HepG2 (cell line): Measurements from ENCODE around the gene SLC38A3. TPM values are rescaled to one million over a fixed set of nuclear protein-coding genes. Genes with fewer than 3 reads are reported as not detected.

Experiments used
- ATRX ChIP-seq: sonication (generic); formaldehyde crosslinking; IDR thresholded peaks from 2 replicates; pipeline ENCODE4 v1.4.0; 2020; ENCODE audit warnings: missing genetic modification reagents, borderline replicate concordance
- DNMT1 ChIP-seq: sonication (generic); formaldehyde crosslinking; IDR thresholded peaks from 2 replicates; pipeline ENCODE4 v1.5.1; 2020; ENCODE audit warnings: mild to moderate bottlenecking, missing genetic modification reagents
- EZH2 ChIP-seq: conservative IDR thresholded peaks from 2 replicates; pipeline ENCODE4 v1.6.1; 2012; ENCODE audit warnings: mild to moderate bottlenecking, low read depth, low read length, moderate library complexity
- MAF1 ChIP-seq: sonication (generic); formaldehyde crosslinking; IDR thresholded peaks from 2 replicates; pipeline ENCODE4 v1.5.0; 2020; ENCODE audit warnings: missing genetic modification reagents, borderline replicate concordance
- ONECUT2 ChIP-seq: sonication (generic); formaldehyde crosslinking; IDR thresholded peaks from 2 replicates; pipeline ENCODE4 v1.4.0; 2020; ENCODE audit warnings: missing genetic modification reagents
- SP4 ChIP-seq: sonication (generic); formaldehyde crosslinking; IDR thresholded peaks from 2 replicates; pipeline ENCODE4 v1.8.1; 2023; ENCODE audit warnings: mild to moderate bottlenecking, missing genetic modification reagents
- SRF ChIP-seq: IDR thresholded peaks from 2 replicates; pipeline ENCODE4 v1.6.1; 2011; ENCODE audit warnings: mild to moderate bottlenecking, low read depth, low read length, moderate library complexity
- TSC22D2 ChIP-seq: sonication (generic); formaldehyde crosslinking; IDR thresholded peaks from 2 replicates; pipeline ENCODE4 v1.5.1; 2020; ENCODE audit warnings: missing genetic modification reagents, mild to moderate bottlenecking, borderline replicate concordance
- ZBTB21 ChIP-seq: sonication (generic); formaldehyde crosslinking; IDR thresholded peaks from 2 replicates; pipeline ENCODE4 v1.4.0; 2020; ENCODE audit warnings: missing genetic modification reagents
- ZFP1 ChIP-seq: IDR thresholded peaks from 2 replicates; pipeline ENCODE4 v1.6.1; 2016
- ZFP82 ChIP-seq: sonication (generic); formaldehyde crosslinking; IDR thresholded peaks from 2 replicates; pipeline ENCODE4 v1.5.1; 2020; ENCODE audit warnings: mild to moderate bottlenecking, missing genetic modification reagents, borderline replicate concordance
- ZNF101 ChIP-seq: sonication (generic); formaldehyde crosslinking; IDR thresholded peaks from 2 replicates; pipeline ENCODE4 v1.4.0; 2020; ENCODE audit warnings: mild to moderate bottlenecking, low read depth, missing genetic modification reagents, borderline replicate concordance
- ZNF143 ChIP-seq: sonication (generic); formaldehyde crosslinking; IDR thresholded peaks from 2 replicates; pipeline ENCODE4 v1.4.0; 2020; ENCODE audit warnings: missing genetic modification reagents
- ZNF383 ChIP-seq: sonication (generic); formaldehyde crosslinking; IDR thresholded peaks from 2 replicates; pipeline ENCODE4 v1.4.0; 2020; ENCODE audit warnings: missing genetic modification reagents, mild to moderate bottlenecking, borderline replicate concordance
- ZNF44 ChIP-seq: sonication (generic); formaldehyde crosslinking; IDR thresholded peaks from 2 replicates; pipeline ENCODE4 v1.5.1; 2020; ENCODE audit warnings: mild to moderate bottlenecking, missing genetic modification reagents
- ZNF549 ChIP-seq: sonication (generic); formaldehyde crosslinking; IDR thresholded peaks from 2 replicates; pipeline ENCODE4 v1.5.0; 2020; ENCODE audit warnings: missing genetic modification reagents
- ZNF703 ChIP-seq: sonication (generic); formaldehyde crosslinking; IDR thresholded peaks from 2 replicates; pipeline ENCODE4 v1.5.1; 2020; ENCODE audit warnings: missing genetic modification reagents, mild to moderate bottlenecking, moderate library complexity, borderline replicate concordance
- ZNF766 ChIP-seq: sonication (generic); formaldehyde crosslinking; IDR thresholded peaks from 2 replicates; pipeline ENCODE4 v1.5.0; 2020; ENCODE audit warnings: missing genetic modification reagents, borderline replicate concordance
- ZNF850 ChIP-seq: sonication (generic); formaldehyde crosslinking; conservative IDR thresholded peaks from 2 replicates; pipeline ENCODE4 v1.9.0; 2021; ENCODE audit warnings: mild to moderate bottlenecking, missing genetic modification reagents
- polyA plus RNA-seq, 8 experiments: library from polyadenylated mRNA; depleted of rRNA in 3 of 8; stranded (reverse) in 7 of 8; unstranded in 1 of 8; fragments of >200 nt; fragmentation: Illumina TruSeq in 4 of 8; extraction: Trizol in 4 of 8; gene quantifications; 2 replicates each; pipeline versions ENCODE4 v1.2.1 to v1.2.3, GENCODE V29; 2011 to 2016; ENCODE audit warnings: low read depth in 4 of 8, missing spikeins in 1 of 8, mixed read lengths in 1 of 8; ENCODE audit not compliant: insufficient read depth in 1 of 8
- total RNA-seq, 5 experiments: library from RNA; depleted of rRNA; stranded (reverse); fragments of >200 nt; fragmentation: Illumina TruSeq; extraction: Trizol; gene quantifications; 2 replicates each; pipeline ENCODE4 v1.2.3, GENCODE V29; 2016; ENCODE audit warnings: low read depth in 1 of 5
- TF ChIP-seq, protein P1 (sequence below): sonication (generic); formaldehyde crosslinking; IDR thresholded peaks from 2 replicates; pipeline ENCODE4 v1.5.1; 2020; ENCODE audit warnings: missing genetic modification reagents, mild to moderate bottlenecking, borderline replicate concordance
- TF ChIP-seq, protein P2 (sequence below): sonication (generic); formaldehyde crosslinking; IDR thresholded peaks from 2 replicates; pipeline ENCODE4 v1.4.0; 2020; ENCODE audit warnings: mild to moderate bottlenecking, missing genetic modification reagents
- TF ChIP-seq, protein P3 (sequence below): sonication (generic); formaldehyde crosslinking; IDR thresholded peaks from 2 replicates; pipeline ENCODE4 v1.8.0; 2022; ENCODE audit warnings: missing genetic modification reagents, mild to moderate bottlenecking, inconsistent platforms, borderline replicate concordance

Gene SLC38A3
- total and polyA plus RNA-seq, 2 of the 13 experiments (the other 11 are each of a cell fraction or from before 2014, with no cell fraction given) = 29.8 to 164 TPM

DNA sequence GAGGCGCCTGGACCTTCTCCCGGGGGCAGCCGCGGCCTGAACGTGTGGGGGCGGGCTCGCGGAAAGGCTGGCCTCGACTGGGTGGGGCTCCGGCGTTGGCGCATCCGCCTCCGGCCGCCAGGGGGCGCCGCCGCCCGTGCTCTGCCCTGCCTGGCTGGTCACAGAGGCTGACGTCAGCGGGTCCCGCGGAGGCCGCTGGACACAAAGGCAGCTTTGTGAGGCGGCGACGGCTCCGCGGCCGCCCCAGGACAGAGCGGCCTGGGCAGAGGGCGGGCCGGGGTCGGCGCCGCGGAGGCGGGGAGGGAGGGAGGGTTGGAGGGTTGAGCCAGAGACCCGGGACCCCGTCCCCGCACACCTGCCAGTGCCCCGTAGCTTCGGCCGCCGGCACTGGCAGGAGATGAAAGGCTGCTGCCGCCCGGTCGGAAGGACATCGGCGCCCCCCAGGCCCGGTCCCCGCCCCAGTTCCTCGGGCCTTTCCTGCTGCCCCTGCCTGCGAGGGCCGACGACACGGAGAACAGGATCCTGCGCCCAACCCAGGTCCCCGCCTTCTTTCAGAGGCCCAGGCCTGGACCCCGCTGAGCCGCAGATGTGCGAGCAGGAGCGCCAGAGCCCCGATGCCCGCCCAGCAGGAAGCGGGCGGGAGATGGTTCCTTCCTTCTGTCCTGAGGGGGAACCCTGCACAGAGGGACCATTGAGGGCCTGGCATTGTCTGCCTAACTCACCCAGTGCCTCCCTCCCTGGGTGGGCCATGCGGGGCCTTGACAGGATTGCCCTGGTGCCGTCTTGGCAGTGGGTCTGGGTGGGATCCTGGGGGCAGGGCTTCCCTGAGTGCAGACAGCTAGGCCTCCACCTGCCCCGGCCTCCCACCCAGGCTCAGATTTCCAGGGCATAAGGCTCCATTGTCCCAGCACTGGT lies 55.2 kb downstream of the SLC38A3 start (continued):
- TF ChIP-seq ONECUT2 (CRISPR knock-in tag) = no peak
- TF ChIP-seq SP4 (CRISPR knock-in tag) = peak; percentile 86
- TF ChIP-seq, protein P1, sequence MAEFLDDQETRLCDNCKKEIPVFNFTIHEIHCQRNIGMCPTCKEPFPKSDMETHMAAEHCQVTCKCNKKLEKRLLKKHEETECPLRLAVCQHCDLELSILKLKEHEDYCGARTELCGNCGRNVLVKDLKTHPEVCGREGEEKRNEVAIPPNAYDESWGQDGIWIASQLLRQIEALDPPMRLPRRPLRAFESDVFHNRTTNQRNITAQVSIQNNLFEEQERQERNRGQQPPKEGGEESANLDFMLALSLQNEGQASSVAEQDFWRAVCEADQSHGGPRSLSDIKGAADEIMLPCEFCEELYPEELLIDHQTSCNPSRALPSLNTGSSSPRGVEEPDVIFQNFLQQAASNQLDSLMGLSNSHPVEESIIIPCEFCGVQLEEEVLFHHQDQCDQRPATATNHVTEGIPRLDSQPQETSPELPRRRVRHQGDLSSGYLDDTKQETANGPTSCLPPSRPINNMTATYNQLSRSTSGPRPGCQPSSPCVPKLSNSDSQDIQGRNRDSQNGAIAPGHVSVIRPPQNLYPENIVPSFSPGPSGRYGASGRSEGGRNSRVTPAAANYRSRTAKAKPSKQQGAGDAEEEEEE (CRISPR knock-in tag) = no peak
- no peak for TF ChIP-seq EZH2
- no peak for TF ChIP-seq ZNF549 (CRISPR knock-in tag)
- TF ChIP-seq, protein P2, sequence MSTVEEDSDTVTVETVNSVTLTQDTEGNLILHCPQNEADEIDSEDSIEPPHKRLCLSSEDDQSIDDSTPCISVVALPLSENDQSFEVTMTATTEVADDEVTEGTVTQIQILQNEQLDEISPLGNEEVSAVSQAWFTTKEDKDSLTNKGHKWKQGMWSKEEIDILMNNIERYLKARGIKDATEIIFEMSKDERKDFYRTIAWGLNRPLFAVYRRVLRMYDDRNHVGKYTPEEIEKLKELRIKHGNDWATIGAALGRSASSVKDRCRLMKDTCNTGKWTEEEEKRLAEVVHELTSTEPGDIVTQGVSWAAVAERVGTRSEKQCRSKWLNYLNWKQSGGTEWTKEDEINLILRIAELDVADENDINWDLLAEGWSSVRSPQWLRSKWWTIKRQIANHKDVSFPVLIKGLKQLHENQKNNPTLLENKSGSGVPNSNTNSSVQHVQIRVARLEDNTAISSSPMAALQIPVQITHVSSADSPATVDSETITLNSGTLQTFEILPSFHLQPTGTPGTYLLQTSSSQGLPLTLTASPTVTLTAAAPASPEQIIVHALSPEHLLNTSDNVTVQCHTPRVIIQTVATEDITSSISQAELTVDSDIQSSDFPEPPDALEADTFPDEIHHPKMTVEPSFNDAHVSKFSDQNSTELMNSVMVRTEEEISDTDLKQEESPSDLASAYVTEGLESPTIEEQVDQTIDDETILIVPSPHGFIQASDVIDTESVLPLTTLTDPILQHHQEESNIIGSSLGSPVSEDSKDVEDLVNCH (CRISPR knock-in tag) = no peak
- TF ChIP-seq ZNF850 (CRISPR knock-in tag) = no peak
- peak; percentile 73; the same call in 1 of the 2 replicates for TF ChIP-seq ZFP82 (CRISPR knock-in tag)
- peak; percentile 71; the same call in 1 of the 2 replicates for TF ChIP-seq ZNF766 (CRISPR knock-in tag)
- TF ChIP-seq ATRX = no peak
- TF ChIP-seq ZNF44 (CRISPR knock-in tag) = peak; percentile 16; the same call in 1 of the 2 replicates
- 0 out of 2 replicates have a peak, but pooled peaks have one; percentile 20 for TF ChIP-seq DNMT1 (CRISPR knock-in tag)
- no peak for TF ChIP-seq ZNF143 (CRISPR knock-in tag)
- peak; percentile 93; the same call in 1 of the 2 replicates for TF ChIP-seq ZNF703
- TF ChIP-seq ZBTB21 (CRISPR knock-in tag) = peak; percentile 45; the same call in 1 of the 2 replicates
- 0 out of 2 replicates have a peak, but pooled peaks have one; percentile 68 for TF ChIP-seq ZFP1 (CRISPR knock-in tag)
- TF ChIP-seq SRF = no peak
- TF ChIP-seq, protein P3, sequence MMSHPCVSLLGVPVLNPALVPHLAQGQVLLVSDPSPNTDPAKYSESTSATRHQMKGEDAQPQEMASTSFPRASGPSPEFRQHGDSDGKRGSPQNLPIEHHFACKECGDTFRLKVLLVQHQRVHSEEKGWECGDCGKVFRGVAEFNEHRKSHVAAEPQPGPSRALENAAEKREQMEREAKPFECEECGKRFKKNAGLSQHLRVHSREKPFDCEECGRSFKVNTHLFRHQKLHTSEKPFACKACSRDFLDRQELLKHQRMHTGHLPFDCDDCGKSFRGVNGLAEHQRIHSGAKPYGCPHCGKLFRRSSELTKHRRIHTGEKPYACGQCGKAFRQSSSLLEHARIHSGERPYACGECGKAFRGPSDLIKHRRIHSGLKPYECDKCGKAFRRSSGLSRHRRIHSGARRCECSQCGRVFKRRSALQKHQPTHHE (CRISPR knock-in tag) = peak; percentile 62; the same call in 1 of the 2 replicates
- no peak for TF ChIP-seq ZNF101 (CRISPR knock-in tag)
- no peak for TF ChIP-seq ZNF383 (CRISPR knock-in tag)
- peak; percentile 51; the same call in 1 of the 2 replicates for TF ChIP-seq TSC22D2
- 0 out of 2 replicates have a peak, but pooled peaks have one; percentile 27 for TF ChIP-seq MAF1 (CRISPR knock-in tag)
